Right cardiac atrium (tissue), 5 donors: Measurements from ENCODE around the gene ARHGAP6. TPM values are rescaled to one million over a fixed set of nuclear protein-coding genes. Genes with fewer than 3 reads are reported as not detected.
A peak's percentile ranks its signal among the peaks of the same experiment; 100 is the strongest.
"Not testable (repeated sequence)": the region's sequence is repeated elsewhere in the genome, so short reads cannot be mapped to it uniquely, and the experiment has no call there.

ENCODE experiments used
- ATAC-seq, 2 donors: fragments of 200-7000 bp; cut with Tn5 transposase; one replicate each; pipeline versions ENCODE4 v1.8.0 to v1.9.1; 2020; ENCODE audit warnings: moderate library complexity in 2 of 2, mild to moderate bottlenecking in 1 of 2
- DNase-seq, 3 donors: peaks; one replicate each; pipeline ENCODE4 v3.0.0-alpha.2; 2020
- H3K27ac ChIP-seq: one replicate; pipeline ENCODE4 v1.5.1; 2013; ENCODE audit warnings: mild to moderate bottlenecking, low read length, control low read depth, moderate library complexity
- H3K27me3 ChIP-seq: one replicate; pipeline ENCODE4 v1.6.1; 2013; ENCODE audit not compliant: control insufficient read depth, insufficient read depth
- H3K4me1 ChIP-seq: one replicate; pipeline ENCODE4 v1.6.1; 2013; ENCODE audit warnings: low read length; ENCODE audit not compliant: control insufficient read depth, insufficient read depth
- H3K4me3 ChIP-seq: one replicate; pipeline ENCODE4 v1.5.1; 2013; ENCODE audit warnings: low read length, control low read depth
- H3K9me3 ChIP-seq: one replicate; pipeline ENCODE4 v1.6.1; 2013; ENCODE audit warnings: low read length; ENCODE audit not compliant: control insufficient read depth
- WGBS: extraction: QIAGEN DNeasy Blood & Tissue Kit; methylation state at CpG from one replicate; pipeline ENCODE4 v1.1.7; 2013; 5-methylcytosine and 5-hydroxymethylcytosine counted together
- intact Hi-C, 4 donors: fragments of 100-400 bp; cut with DNase I; formaldehyde crosslinking; loops; one replicate each; pipeline versions ENCODE4 v1.11.0 to v1.14.0; 2022 to 2023
- polyA plus RNA-seq: library from polyadenylated mRNA; stranded (reverse); fragments of 200-250 nt; gene quantifications from one replicate; pipeline ENCODE4 v1.2.3, GENCODE V29; 2013
- total RNA-seq, 4 donors: library from RNA; stranded (reverse); fragmentation: NEBNext Ultra II Directional; extraction: Animal tissue kit (Norgen Biotek cat#: 25700); gene quantifications; one replicate each; pipeline ENCODE4 v1.2.1, GENCODE V29; 2021
- donor health status: healthy with polysubstance abuse.
- donor health status: DM: no; HTN: yes; CAD: no.
- donor health status: DM: no; HTN: no; CAD: no.
- donor health status: DM: no; HTN: yes; CAD: no; lungs with severe emphysema.
- donor health status: DM: yes; HTN: yes; CAD: no.

The ARHGAP6 gene
- total and polyA plus RNA-seq, 5 donors: 2.3 to 4.5 (median 3.1) TPM

DNA sequence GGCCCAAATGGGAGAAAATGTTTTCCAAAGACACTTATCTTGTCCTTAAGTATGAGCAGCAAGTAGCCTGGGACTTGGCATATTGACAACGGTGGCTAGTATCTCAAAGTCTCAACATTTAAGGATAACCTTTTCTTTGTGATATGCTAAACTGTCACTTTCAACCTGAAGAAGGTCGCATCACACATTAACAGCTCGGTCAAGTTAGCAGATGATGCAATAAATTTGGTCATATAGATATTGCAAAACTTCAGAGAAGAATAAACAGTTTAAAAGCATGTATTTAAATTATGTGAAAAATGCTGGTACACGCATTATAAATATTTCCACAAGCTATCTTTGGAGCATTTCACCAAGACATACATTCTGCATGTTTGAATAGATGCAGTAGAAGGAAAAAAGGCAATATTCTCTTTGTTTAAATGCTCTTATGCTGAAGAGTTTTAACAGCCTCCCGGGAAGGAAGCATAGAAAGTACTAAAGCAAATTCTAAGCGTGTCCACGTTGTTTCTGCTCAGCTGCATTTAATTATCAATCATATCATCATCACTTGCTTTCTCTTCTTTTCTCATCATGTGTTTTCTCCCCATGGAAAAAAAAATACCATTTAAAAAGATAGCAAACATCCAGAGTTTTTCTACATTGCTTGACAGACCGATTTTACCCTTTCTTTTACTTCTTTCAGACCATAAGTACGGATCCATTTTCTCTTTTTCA lies 24.2 kb downstream of the ARHGAP6 start:
- H3K9me3 ChIP-seq: no peaks in the 10 kb centered on the region
- WGBS: 69% methylated on average over 9 of the region's 9 CpGs

GRCh38 chrX:11640089-11640488 lies 25.6 kb downstream of the ARHGAP6 start:
- WGBS: 61% methylated on average over 4 of the region's 4 CpGs

More for the DNA sequence above, 24.2 kb downstream of the ARHGAP6 start:
- DNase-seq (no peak), ATAC-seq (no peak)
- H3K27me3 ChIP-seq: no peaks in the 10 kb centered on the region
- no peak overlapping the region for H3K4me3 ChIP-seq
- H3K4me1 ChIP-seq: no peaks in the 10 kb centered on the region
- no peak overlapping the region for H3K27ac ChIP-seq
- intact Hi-C loops: no loop called here

GRCh38 chrX:11632732-11633131 lies 33.0 kb downstream of the ARHGAP6 start:
- no peak overlapping the region for H3K4me3 ChIP-seq
- no peak for ATAC-seq
- H3K27ac ChIP-seq: no peak overlapping the region
- DNase-seq: no peak
- WGBS: 50% methylated on average over 1 of the region's 1 CpG
- no peaks in the 10 kb centered on the region for H3K4me1 ChIP-seq
- intact Hi-C loops: no loop called here
- no peaks in the 10 kb centered on the region for H3K27me3 ChIP-seq
- no peaks in the 10 kb centered on the region for H3K9me3 ChIP-seq

More at GRCh38 chrX:11640089-11640488, 25.6 kb downstream of the ARHGAP6 start:
- H3K4me3 ChIP-seq: no peak overlapping the region
- no peak overlapping the region for H3K27ac ChIP-seq
- H3K27me3 ChIP-seq: no peaks in the 10 kb centered on the region
- no peak for DNase-seq
- H3K9me3 ChIP-seq: no peaks in the 10 kb centered on the region
- intact Hi-C loops: no loop called here
- no peaks in the 10 kb centered on the region for H3K4me1 ChIP-seq
- no peak for ATAC-seq

GRCh38 chrX:11629593-11630211 lies 36.0 kb downstream of the ARHGAP6 start:
- intact Hi-C loops: no loop called here
- Histone ChIP-seq H3K4me3 (no peak overlapping the region), H3K27me3 (no peaks in the 10 kb centered on the region), H3K9me3 (no peaks in the 10 kb centered on the region), H3K4me1 (no peaks in the 10 kb centered on the region), H3K27ac (no peak overlapping the region)
- 8% methylated on average over 4 of the region's 4 CpGs for WGBS
- ATAC-seq: peak; percentile 78 to 81
- DNase-seq: peak; percentile 38 to 65 (median 49)

- intact Hi-C loops: no loop called here
- ATAC-seq (no peak), DNase-seq (no peak)
- H3K4me3 ChIP-seq: no peak overlapping the region
- 89% methylated on average over 5 of the region's 5 CpGs for WGBS
- H3K4me1 ChIP-seq: no peaks in the 10 kb centered on the region
- no peaks in the 10 kb centered on the region for H3K9me3 ChIP-seq
- no peak overlapping the region for H3K27ac ChIP-seq
- H3K27me3 ChIP-seq: no peaks in the 10 kb centered on the region
These were observed 37.3 kb downstream of the ARHGAP6 start for GRCh38 chrX:11628399-11628798.

DNA sequence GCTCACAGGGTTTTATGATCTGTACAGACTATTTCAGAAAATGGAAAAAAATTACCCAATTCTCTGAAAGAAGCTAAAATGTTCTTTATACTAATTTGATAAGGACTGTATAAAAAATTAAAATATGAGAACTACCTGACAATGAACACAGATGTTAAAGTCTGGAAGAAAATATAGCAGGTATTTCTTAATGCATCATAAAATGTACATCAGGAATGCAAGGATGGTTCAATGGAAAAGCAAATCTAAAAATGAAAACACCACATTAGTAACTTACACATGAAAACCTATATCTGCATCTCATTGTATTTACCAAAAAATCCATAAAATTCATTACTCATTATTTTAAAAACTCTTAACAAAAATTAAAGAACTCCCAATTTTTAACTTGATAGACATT lies 39.4 kb downstream of the ARHGAP6 start:
- intact Hi-C loops: no loop called here
- no peak for ATAC-seq

DNA sequence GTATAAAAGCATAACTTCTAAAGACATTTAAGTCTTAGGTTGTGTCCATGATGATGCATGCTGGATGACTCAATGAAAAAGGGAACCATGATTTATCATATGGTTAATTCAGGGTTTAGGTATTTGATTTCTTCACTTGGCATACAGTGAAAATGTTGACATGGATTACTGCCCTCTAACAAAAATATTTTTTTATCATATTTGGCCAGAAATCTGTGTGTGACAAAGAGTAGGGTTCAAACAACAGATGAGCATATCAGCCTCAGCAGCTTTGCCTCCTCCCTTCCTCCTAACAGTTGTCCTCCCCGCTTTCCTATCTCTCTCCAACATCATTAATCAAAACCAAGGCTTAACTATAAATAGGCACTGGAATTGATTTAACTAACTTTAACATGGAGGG lies 46.3 kb downstream of the ARHGAP6 start:
- no peaks in the 10 kb centered on the region for H3K27me3 ChIP-seq
- no peak for DNase-seq
- no peaks in the 10 kb centered on the region for H3K4me1 ChIP-seq
- 54% methylated on average over 1 of the region's 1 CpG for WGBS
- no peak overlapping the region for H3K4me3 ChIP-seq
- ATAC-seq: no peak
- no peaks in the 10 kb centered on the region for H3K9me3 ChIP-seq
- intact Hi-C loops: no loop called here
- H3K27ac ChIP-seq: no peak overlapping the region

More for the DNA sequence above, 39.4 kb downstream of the ARHGAP6 start:
- H3K4me1 ChIP-seq: no peaks in the 10 kb centered on the region
- no peaks in the 10 kb centered on the region for H3K27me3 ChIP-seq
- no peak for DNase-seq
- no peak overlapping the region for H3K27ac ChIP-seq
- no peak overlapping the region for H3K4me3 ChIP-seq
- H3K9me3 ChIP-seq: no peaks in the 10 kb centered on the region

DNA sequence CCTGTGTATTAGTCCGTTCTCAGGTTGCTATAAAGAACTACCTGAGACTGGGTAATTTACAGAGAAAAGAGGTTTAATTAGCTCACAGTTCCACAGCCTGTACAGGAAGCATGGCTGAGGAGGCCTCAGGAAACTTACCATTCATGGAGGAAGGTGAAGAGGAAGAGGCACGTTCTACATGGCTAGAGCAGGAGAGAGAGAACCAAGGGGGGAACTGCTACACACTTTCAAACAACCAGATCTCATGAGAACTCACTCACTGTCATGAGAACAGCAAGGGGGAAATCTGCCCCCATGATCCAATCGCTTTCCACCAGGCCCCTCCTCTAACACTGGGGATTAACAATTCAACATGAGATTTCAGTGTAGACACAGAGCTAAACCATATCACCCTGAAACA lies 51.5 kb downstream of the ARHGAP6 start:
- intact Hi-C loops, H3K9me3 ChIP-seq, H3K27me3 ChIP-seq, DNase-seq, H3K27ac ChIP-seq, ATAC-seq, H3K4me1 ChIP-seq, H3K4me3 ChIP-seq: not testable (repeated sequence)
- WGBS: 93% methylated on average over 3 of the region's 3 CpGs

GRCh38 chrX:11611965-11612364 lies 53.8 kb downstream of the ARHGAP6 start:
- WGBS: 59% methylated on average over 1 of the region's 1 CpG
- no peaks in the 10 kb centered on the region for H3K27me3 ChIP-seq
- H3K9me3 ChIP-seq: no peaks in the 10 kb centered on the region
- no peak overlapping the region for H3K27ac ChIP-seq
- no peaks in the 10 kb centered on the region for H3K4me1 ChIP-seq
- no peak for DNase-seq
- no peak overlapping the region for H3K4me3 ChIP-seq
- intact Hi-C loops: no loop called here
- no peak for ATAC-seq

- ATAC-seq (no peak), DNase-seq (no peak)
- WGBS: 68% methylated on average over 1 of the region's 1 CpG
- Histone ChIP-seq H3K9me3 (no peaks in the 10 kb centered on the region), H3K4me1 (no peaks in the 10 kb centered on the region), H3K27ac (no peak overlapping the region), H3K27me3 (no peaks in the 10 kb centered on the region), H3K4me3 (no peak overlapping the region)
- intact Hi-C loops: no loop called here
These were observed 54.6 kb downstream of the ARHGAP6 start for GRCh38 chrX:11611161-11611560.

- DNase-seq (no peak), ATAC-seq (no peak)
- WGBS: 96% methylated on average over 2 of the region's 2 CpGs
These were observed 56.6 kb downstream of the ARHGAP6 start for GRCh38 chrX:11609109-11609508.

More at GRCh38 chrX:11609109-11609508, 56.6 kb downstream of the ARHGAP6 start:
- Histone ChIP-seq H3K4me3 (no peak overlapping the region), H3K27ac (no peak overlapping the region), H3K4me1 (no peaks in the 10 kb centered on the region), H3K9me3 (no peaks in the 10 kb centered on the region), H3K27me3 (no peaks in the 10 kb centered on the region)
- intact Hi-C loops: no loop called here
